Hepatic stellate cell (primary cell): ENCODE data around the gene TXLNB.
"Not testable (repeated sequence)": the region's sequence is repeated elsewhere in the genome, so short reads cannot be mapped to it uniquely, and the experiment has no call there.

Source experiments
- DNase-seq: peaks from one replicate; pipeline ENCODE4 v3.0.0; 2011; ENCODE audit warnings: low spot score

TXLNB gene

DNA sequence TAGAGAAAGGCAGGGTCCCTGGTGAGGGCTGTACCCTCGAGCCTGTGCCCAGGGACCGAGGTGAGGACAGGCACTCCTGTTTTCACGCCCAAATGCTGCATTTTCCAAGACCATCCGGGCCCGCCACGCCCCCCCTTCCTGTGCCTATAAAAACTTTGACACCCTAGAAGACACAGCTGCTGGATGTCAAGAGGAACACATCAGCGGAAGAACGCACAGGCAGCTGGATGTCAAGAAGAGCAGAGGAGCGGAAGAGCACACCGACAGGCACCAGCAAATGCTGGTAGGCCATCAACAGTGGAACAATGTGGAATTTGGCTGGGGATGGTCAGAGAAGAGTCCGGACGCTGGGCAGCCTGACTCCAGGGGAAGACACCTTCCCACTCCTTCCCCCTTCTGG is 56.1 kb downstream of the TXLNB start:
- DNase-seq: no peak

GRCh38 chr6:139234193-139234592 is 57.6 kb downstream of the TXLNB start:
- not testable (repeated sequence) for DNase-seq

DNA sequence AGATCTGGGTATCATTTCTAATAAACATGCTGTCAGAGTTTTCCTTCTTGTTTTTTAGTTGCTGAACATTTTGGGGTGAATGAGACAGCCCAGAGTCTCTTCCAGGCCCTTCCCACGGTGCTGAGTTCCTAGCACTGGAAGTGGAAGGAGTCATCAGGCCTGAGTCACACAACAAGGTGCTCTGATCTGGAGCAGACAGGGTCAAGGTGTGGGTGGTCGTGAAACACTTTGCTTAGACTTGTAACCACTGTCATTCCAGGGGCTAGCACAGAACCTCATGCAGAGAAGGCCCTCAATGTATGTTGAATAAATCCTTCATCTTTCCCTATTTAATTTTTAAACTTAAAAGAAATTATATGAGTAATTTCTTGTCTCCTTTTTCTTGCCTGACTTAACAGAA is 60.6 kb downstream of the TXLNB start:
- DNase-seq: no peak

- DNase-seq: no peak
These were observed 61.4 kb downstream of the TXLNB start for GRCh38 chr6:139230391-139230840.

DNA sequence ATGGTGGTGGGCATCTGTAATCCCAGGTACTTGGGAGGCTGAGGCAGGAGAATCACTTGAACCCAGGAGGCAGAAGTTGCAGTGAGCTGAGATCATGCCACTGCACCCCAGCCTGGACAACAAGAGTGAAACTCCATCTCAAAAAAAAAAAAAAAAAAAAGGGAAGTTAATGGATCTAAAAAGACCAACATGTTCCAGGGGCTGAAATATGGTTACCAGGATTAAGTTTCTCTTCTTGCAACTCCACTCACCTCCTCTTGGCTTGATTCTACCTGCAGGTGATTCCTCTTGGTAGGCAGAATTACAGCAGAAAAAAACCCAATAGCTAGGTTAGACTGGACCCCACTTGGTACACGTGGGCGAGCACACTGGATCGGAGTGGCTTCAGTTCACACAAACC is 63.4 kb downstream of the TXLNB start:
- not testable (repeated sequence) for DNase-seq

GRCh38 chr6:139219746-139220145 is 72.1 kb downstream of the TXLNB start:
- no peak for DNase-seq

DNA sequence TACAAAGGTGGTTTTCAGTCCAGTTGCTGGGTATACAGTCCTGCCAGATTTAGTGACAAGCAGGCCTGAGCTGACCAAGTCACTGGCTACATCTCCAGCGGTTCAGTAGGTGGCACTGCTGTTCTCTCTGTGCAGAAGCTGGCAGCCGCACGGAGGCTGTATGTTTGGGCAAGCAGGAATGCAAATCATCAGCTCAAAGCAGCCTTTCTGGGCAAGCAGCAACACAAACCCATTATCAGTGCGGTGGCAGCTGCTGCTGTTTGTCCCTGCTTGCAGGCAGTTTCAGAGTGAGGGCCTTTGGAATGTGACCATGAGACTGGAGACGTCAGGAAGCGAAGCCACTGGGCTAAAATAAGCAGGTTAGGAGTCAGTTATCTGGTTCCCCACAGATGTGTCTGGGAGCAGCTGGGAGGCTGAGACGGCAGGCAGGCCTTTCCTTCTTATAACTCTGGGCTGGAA is 72.5 kb downstream of the TXLNB start:
- DNase-seq: peak; percentile 78

- DNase-seq: not testable (repeated sequence)
These were observed 79.3 kb downstream of the TXLNB start for GRCh38 chr6:139212460-139212859.

DNA sequence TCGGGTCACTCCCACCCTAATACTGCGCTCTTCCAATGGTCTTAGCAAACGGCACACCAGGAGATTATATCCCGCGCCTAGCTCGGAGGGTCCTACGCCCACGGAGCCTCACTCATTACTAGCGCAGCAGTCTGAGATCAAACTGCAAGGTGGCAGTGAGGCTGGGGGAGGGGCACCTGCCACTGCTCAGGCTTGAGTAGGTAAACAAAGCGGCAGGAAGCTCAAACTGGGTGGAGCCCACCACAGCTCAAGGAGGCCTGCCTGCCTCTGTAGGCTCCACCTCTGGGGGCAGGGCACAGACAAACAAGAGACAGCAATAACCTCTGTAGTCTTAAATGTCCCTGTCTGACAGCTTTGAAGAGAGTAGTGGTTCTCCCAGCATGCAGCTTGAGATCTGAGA is 81.0 kb downstream of the TXLNB start:
- not testable (repeated sequence) for DNase-seq

DNA sequence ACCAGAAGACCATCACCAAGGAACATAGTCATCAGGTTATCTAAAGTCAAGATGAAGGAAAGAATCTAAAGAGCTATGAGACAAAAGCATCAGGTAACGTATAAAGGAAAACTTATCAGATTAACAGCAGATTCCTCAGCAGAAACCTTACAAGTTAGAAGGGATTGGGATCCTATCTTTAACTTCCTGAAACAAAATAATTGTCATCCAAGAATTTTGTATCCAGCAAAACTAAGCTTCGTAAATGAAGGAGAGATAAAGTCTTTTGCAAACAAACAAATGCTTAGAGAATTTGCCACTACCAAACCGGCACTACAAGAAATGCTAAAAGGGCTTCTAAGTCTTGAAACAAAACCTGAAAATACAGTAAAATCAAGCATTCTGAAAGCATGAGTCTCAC is 86.0 kb downstream of the TXLNB start:
- no peak for DNase-seq

DNA sequence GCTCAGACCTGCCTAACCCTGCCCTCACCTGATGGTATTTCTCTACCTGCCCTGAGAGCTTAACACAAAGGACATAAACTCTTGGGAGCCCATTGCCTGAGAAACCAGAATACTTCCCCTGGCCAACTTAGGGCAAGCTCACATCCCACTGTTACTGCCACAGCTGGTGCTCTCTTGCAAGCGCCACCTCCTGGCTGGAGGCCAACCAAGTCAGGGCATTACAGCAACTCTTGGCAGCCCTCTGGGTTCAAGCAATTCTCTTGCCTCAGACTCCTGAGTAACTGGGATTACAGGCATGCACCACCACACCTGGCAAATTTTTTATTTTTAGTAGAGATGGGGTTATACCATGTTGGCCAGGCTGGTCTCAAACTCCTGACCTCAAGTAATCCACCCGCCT is 86.8 kb downstream of the TXLNB start:
- DNase-seq: no peak

GRCh38 chr6:139201378-139201777 is 90.4 kb downstream of the TXLNB start:
- DNase-seq: no peak

DNA sequence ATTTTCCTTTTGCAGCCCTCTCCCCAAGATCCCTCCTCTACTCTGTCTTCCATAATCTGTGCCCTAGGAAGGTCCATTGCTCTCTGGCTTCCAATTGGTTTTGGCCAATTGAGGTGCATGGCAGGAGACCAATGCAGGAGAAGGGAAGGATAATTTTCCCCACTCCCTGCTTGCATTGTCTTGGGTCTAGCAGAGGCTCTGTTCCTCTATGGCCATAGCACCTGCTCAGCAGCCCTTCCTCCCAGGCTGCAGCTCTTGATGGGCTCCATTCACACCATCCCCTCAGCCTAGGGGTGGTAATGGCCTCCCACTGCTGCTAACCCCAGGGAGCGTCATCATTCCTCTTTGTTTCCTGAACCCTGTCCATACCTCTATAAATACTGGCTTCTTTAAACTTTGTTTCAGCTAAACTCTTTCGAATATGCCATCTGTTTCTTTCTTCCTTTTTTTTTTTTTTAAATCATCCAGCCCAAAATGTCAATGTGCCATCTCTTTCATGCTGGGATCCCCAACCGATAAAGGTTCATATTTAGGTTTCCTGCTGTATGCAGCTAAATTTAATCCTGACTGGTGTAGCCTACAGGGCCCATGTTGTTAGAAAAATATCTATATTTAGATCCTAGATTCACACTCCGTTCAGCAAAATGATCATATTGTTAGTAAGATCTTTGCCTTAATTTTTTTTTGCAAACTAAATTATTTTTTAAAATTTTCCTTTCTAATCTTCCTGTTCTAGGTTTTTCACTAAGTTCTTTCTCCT is 93.1 kb downstream of the TXLNB start:
- DNase-seq: no peak

- DNase-seq: no peak
These were observed 97.1 kb downstream of the TXLNB start for GRCh38 chr6:139194740-139195139.
